ENCODE data around the gene RPN1. TPM values are rescaled to one million over a fixed set of nuclear protein-coding genes. Genes with fewer than 3 reads are reported as not detected.
"Not testable (repeated sequence)": the region's sequence is repeated elsewhere in the genome, so short reads cannot be mapped to it uniquely, and the experiment has no call there.

RPN1 gene
- total RNA-seq, 1 donor from 2014 or later = 84.9 TPM

- intact Hi-C loops (cut with DNase I) = loop anchor here (10.0 kb wide), 1 partner anchor 243 kb away; no protein-coding TSS in a partner anchor
- no peak for DNase-seq (ENCODE audit: low spot score)
These were observed 63.2 kb downstream of the RPN1 start for GRCh38 chr3:128587391-128587790.

- intact Hi-C loops (cut with DNase I) = loop anchor here (10.0 kb wide), 1 partner anchor 242 kb away; no protein-coding TSS in a partner anchor
- not testable (repeated sequence) for DNase-seq (ENCODE audit: low spot score)
These were observed 63.7 kb downstream of the RPN1 start for GRCh38 chr3:128586932-128587331.

- intact Hi-C loops (cut with DNase I) = loop anchor here (10.0 kb wide), 1 partner anchor 242 kb away; no protein-coding TSS in a partner anchor
- DNase-seq (ENCODE audit: low spot score) = not testable (repeated sequence)
These were observed 64.2 kb downstream of the RPN1 start for GRCh38 chr3:128586391-128586790.

- no peak for DNase-seq (ENCODE audit: low spot score)
- intact Hi-C loops (cut with DNase I) = loop anchor here (10.0 kb wide), 1 partner anchor 241 kb away; no protein-coding TSS in a partner anchor
These were observed 64.6 kb downstream of the RPN1 start for GRCh38 chr3:128585974-128586373.

GRCh38 chr3:128585189-128585588 lies 65.4 kb downstream of the RPN1 start:
- DNase-seq (ENCODE audit: low spot score) = no peak
- intact Hi-C loops (cut with DNase I) = loop anchor here (10.0 kb wide), 1 partner anchor 240 kb away; no protein-coding TSS in a partner anchor

- intact Hi-C loops (cut with DNase I) = loop anchor here (5.0 to 10.0 kb wide), 2 partner anchors 87 to 240 kb away; no protein-coding TSS in a partner anchor
- no peak for DNase-seq (ENCODE audit: low spot score)
These were observed 66.1 kb downstream of the RPN1 start for GRCh38 chr3:128584412-128585020.

GRCh38 chr3:128581566-128581965 lies 69.1 kb downstream of the RPN1 start:
- no peak for DNase-seq (ENCODE audit: low spot score)
- intact Hi-C loops (cut with DNase I) = loop anchor here (5.0 to 10.0 kb wide), 2 partner anchors 84 to 237 kb away; no protein-coding TSS in a partner anchor

GRCh38 chr3:128579927-128580326 lies 70.7 kb downstream of the RPN1 start:
- intact Hi-C loops (cut with DNase I) = loop anchor here (5.0 to 10.0 kb wide), 2 partner anchors 83 to 235 kb away; no protein-coding TSS in a partner anchor
- DNase-seq (ENCODE audit: low spot score) = no peak

- DNase-seq (ENCODE audit: low spot score) = no peak
These were observed 72.3 kb downstream of the RPN1 start for GRCh38 chr3:128578346-128578745.

GRCh38 chr3:128577711-128578110 lies 72.9 kb downstream of the RPN1 start:
- intact Hi-C loops (cut with DNase I) = no loop called here
- DNase-seq (ENCODE audit: low spot score) = no peak

More at GRCh38 chr3:128578346-128578745, 72.3 kb downstream of the RPN1 start:
- intact Hi-C loops (cut with DNase I) = no loop called here

GRCh38 chr3:128576290-128576689 lies 74.3 kb downstream of the RPN1 start:
- DNase-seq (ENCODE audit: low spot score) = no peak
- intact Hi-C loops (cut with DNase I) = no loop called here

- no peak for DNase-seq (ENCODE audit: low spot score)
- intact Hi-C loops (cut with DNase I) = loop anchor here (2.0 kb wide), 1 partner anchor 95 kb away; no protein-coding TSS in a partner anchor
These were observed 74.8 kb downstream of the RPN1 start for GRCh38 chr3:128575777-128576176.

- intact Hi-C loops (cut with DNase I) = loop anchor here (2.0 kb wide), 1 partner anchor 93 kb away; no protein-coding TSS in a partner anchor
- no peak for DNase-seq (ENCODE audit: low spot score)
These were observed 76.9 kb downstream of the RPN1 start for GRCh38 chr3:128573707-128574162.

GRCh38 chr3:128573160-128573559 lies 77.5 kb downstream of the RPN1 start:
- no peak for DNase-seq (ENCODE audit: low spot score)
- intact Hi-C loops (cut with DNase I) = no loop called here

GRCh38 chr3:128572644-128573105 lies 77.9 kb downstream of the RPN1 start:
- DNase-seq (ENCODE audit: low spot score) = no peak
- intact Hi-C loops (cut with DNase I) = no loop called here

- DNase-seq (ENCODE audit: low spot score) = no peak
- intact Hi-C loops (cut with DNase I) = no loop called here
These were observed 78.6 kb downstream of the RPN1 start for GRCh38 chr3:128572013-128572412.

Other genes starting within 250 kb of the RPN1 start
- not detected for gene DNAJB8, start 183.9 kb downstream of the RPN1 start, total RNA-seq
- 15.6 TPM for gene GATA2, start 157.6 kb downstream of the RPN1 start, total RNA-seq
- gene RAB7A, start 75.4 kb upstream of the RPN1 start, total RNA-seq = 215 TPM
- gene ACAD9, start 228.8 kb upstream of the RPN1 start, total RNA-seq = 29.3 TPM